Fibroblast of the aortic adventitia (primary cell): ENCODE data around the gene CAND2. TPM values are rescaled to one million over a fixed set of nuclear protein-coding genes. Genes with fewer than 3 reads are reported as not detected.
"Not testable (repeated sequence)": the region's sequence is repeated elsewhere in the genome, so short reads cannot be mapped to it uniquely, and the experiment has no call there.

Experiments
- DNase-seq: peaks from one replicate; pipeline ENCODE4 v3.0.0-alpha.2; 2010; ENCODE audit warnings: low read depth
- H3K4me3 ChIP-seq: 2 replicates; pipeline ENCODE4 v1.5.1; 2011; ENCODE audit warnings: low read depth, mild to moderate bottlenecking, control low read depth, low read length, moderate library complexity
- total RNA-seq: library from RNA; depleted of rRNA; stranded (reverse); fragments of >200 nt; gene quantifications from 2 replicates; pipeline ENCODE4 v1.2.3, GENCODE V29; 2012; ENCODE audit warnings: low replicate concordance
- TF ChIP-seq, protein P1 (sequence below): IDR thresholded peaks from 2 replicates; pipeline ENCODE4 v1.5.1; 2011; ENCODE audit warnings: mild to moderate bottlenecking, low read length, control low read depth, inconsistent platforms; ENCODE audit not compliant: insufficient read depth

The CAND2 gene
- total RNA-seq, 1 donor: 6.1 TPM

DNA sequence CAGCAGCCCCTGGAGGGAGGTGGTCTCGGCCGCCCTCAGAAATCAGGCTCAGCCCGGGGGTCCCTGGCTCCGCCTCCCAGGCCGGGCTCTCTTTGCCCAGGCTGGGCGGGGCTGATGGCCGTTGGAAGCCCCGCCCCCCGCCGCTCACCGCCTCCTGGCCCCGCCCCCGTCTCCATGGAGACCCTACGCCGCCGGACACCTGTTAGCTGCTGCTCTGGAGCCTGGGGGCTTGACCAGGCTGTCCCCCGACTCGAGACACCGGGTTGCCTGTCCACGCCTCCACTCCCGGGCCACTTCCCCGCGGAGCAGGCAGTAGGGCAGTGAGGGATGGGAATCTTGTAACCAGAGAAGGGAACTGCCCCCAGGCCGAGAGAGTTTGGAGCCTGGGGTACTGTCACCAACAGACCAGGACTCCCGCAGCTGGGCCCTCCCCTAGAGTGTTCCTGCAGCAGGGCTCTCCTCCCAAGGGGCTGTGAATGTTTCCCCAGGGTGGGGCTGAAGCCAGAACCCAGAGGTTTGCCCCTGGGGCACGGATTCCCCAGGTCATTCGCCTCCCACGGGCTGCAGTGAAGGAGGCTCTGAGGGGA, 72.6 kb downstream of the CAND2 start:
- no peak overlapping the region for H3K4me3 ChIP-seq
- no peak for DNase-seq
- TF ChIP-seq, protein P1, sequence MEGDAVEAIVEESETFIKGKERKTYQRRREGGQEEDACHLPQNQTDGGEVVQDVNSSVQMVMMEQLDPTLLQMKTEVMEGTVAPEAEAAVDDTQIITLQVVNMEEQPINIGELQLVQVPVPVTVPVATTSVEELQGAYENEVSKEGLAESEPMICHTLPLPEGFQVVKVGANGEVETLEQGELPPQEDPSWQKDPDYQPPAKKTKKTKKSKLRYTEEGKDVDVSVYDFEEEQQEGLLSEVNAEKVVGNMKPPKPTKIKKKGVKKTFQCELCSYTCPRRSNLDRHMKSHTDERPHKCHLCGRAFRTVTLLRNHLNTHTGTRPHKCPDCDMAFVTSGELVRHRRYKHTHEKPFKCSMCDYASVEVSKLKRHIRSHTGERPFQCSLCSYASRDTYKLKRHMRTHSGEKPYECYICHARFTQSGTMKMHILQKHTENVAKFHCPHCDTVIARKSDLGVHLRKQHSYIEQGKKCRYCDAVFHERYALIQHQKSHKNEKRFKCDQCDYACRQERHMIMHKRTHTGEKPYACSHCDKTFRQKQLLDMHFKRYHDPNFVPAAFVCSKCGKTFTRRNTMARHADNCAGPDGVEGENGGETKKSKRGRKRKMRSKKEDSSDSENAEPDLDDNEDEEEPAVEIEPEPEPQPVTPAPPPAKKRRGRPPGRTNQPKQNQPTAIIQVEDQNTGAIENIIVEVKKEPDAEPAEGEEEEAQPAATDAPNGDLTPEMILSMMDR: no peak

- peak; percentile 80 for DNase-seq
- H3K4me3 ChIP-seq: no peak overlapping the region
- TF ChIP-seq, protein P1: no peak
These were observed 74.5 kb downstream of the CAND2 start for GRCh38 chr3:12870942-12871341.

GRCh38 chr3:12871404-12871983, 75.0 kb downstream of the CAND2 start:
- no peak for DNase-seq
- TF ChIP-seq, protein P1: no peak
- no peak overlapping the region for H3K4me3 ChIP-seq

DNA sequence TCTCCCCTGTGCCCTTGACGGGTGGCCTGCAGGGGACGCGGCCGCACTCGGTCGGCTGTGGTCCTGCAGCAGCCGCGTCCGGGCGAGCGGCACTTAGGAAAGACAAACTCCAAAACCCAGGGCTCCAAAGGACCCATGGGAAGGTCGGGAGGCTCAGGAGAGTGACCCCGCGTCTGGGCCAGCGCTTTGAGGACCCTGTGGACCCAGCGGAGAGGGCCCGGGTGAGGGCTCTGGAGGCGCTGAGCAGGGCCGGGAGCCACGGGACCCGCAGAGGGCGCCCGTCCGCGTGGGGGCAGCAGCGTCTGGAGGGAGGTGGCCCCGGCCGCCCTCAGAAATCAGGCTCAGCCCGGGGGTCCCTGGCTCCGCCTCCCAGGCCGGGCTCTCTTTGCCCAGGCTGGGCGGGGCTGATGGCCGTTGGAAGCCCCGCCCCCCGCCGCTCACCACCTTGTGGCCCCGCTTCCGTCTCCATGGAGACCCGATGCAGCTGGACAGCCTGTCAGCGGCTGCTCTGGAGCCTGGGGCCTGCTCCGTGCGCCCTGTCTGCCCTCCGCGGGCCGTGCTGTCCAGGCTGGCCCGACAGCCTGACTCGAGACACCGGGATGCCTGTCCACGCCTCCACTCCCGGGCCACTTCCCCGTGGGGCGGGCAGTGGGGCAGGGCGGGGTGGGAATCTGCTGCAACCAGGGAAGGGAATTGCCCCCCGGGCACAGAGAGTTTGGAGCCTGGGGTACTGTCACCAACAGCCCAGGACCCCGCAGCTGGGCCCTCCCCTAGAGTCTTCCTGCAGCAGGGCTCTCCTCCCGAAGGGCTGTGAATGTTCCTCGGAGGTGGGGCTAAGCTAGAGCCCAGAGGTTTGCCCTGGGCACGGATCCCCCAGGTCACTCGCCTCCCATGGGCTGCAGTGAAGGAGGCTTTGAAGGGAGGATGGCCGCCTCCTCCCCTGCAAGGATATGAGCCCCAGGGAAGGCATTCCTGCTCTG, 79.7 kb downstream of the CAND2 start:
- DNase-seq: no peak
- TF ChIP-seq, protein P1: peak; percentile 19
- peak overlapping the region; percentile 47 for H3K4me3 ChIP-seq

DNA sequence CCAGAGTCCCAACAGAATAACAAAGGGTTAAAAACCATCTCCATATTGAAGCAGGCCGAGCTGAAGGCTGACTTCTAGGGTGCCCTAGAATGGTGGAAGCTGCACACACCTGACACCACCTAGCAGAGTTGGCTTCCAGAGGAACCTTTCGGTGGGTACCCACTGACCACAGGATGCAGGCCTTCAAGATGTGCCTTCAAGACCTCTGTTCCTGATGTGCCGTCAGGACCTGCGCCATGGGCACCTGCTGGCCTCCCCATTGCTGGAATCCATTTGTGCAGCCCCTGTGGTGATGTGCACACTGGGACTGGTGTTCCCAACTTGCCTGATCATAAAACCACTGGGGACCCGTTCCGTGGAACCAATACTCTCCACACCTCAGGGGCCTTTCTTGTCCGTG, 80.6 kb downstream of the CAND2 start:
- DNase-seq: no peak
- TF ChIP-seq, protein P1: no peak
- no peak overlapping the region for H3K4me3 ChIP-seq

- H3K4me3 ChIP-seq: no peak overlapping the region
- no peak for DNase-seq
- TF ChIP-seq, protein P1: no peak
These were observed 81.7 kb downstream of the CAND2 start for GRCh38 chr3:12878141-12878574.

GRCh38 chr3:12878758-12879157, 82.3 kb downstream of the CAND2 start:
- H3K4me3 ChIP-seq, DNase-seq: not testable (repeated sequence)
